H1 (cell line): ENCODE results near the gene COPS9.

ENCODE experiments used
- CTCF ChIP-seq, 3 experiments: IDR thresholded peaks; 1 replicate in 2 of 3; 2 replicates in 1 of 3; pipeline versions ENCODE4 v1.5.1 to v1.6.1; 2011; ENCODE audit warnings: low read length in 3 of 3, mild to moderate bottlenecking in 3 of 3, inconsistent platforms in 2 of 3, low read depth in 1 of 3, moderate library complexity in 1 of 3; ENCODE audit not compliant: insufficient read depth in 1 of 3; ENCODE audit errors: control extremely low read depth in 1 of 3
- MAFK ChIP-seq: IDR thresholded peaks from 2 replicates; pipeline ENCODE4 v1.6.1; 2012; ENCODE audit warnings: low read depth, mild to moderate bottlenecking, improper control_type of control experiment, low read length
- SP2 ChIP-seq: IDR thresholded peaks from 2 replicates; pipeline ENCODE4 v1.6.1; 2012; ENCODE audit warnings: mild to moderate bottlenecking, low read length, inconsistent platforms

GRCh38 chr2:240161087-240161750 is 25.1 kb upstream of the COPS9 start:
- TF ChIP-seq CTCF (IDR thresholded peaks at IDR 0.05; ENCODE audit: control extremely low read depth in 1 of 3, insufficient read depth in 1 of 3, low read depth in 1 of 3, low read length in 3 of 3) = no peak
- TF ChIP-seq SP2 = no peak
- TF ChIP-seq MAFK = no peak
